Measurements from ENCODE around the gene CTNNA3. TPM values are rescaled to one million over a fixed set of nuclear protein-coding genes. Genes with fewer than 3 reads are reported as not detected.

The CTNNA3 gene
- total RNA-seq, 1 donor from 2014 or later = 6.9 TPM

DNA sequence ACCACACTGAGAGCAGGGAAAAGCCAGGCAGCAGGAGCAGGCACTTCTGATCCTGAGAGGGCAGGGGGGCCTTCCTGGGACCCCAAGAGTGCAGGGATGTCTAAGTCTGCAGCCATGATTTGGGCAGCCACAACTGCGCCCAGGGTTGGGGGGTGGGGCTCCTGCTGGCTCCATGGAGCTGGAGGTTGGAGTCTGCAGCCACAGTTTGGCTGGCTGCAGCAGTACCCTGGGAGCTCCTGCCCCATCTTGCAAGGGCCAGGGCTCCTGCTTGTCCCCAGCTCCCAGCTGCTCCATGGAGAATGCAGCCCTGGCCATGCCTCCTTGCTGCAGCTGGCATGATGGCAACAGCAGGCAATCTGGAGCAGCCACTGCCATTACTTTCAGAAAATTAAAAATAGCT, 1449.8 kb downstream of the CTNNA3 start:
- no peak for DNase-seq (ENCODE audit: low read depth)

DNA sequence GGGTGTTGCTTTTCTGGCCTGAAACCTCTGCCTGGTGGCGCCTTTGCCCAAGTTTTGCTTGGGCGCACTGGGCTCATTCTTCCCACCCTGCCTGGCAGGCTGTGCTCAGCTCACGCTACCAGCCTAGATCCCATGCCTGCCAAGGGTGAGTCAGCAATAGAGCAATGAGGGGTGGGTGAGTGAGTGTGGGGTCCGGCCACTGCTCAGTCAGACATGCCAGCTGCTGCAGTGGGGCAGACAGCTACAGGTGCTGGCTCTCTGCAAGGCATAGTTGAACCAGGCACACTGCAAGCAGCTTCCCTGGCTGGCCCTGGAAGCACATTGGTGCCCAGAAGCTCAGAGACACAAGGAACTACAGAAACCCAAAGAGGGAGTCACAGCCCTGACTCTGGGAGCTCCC, 1451.0 kb downstream of the CTNNA3 start:
- DNase-seq (ENCODE audit: low read depth) = peak; percentile 3

DNA sequence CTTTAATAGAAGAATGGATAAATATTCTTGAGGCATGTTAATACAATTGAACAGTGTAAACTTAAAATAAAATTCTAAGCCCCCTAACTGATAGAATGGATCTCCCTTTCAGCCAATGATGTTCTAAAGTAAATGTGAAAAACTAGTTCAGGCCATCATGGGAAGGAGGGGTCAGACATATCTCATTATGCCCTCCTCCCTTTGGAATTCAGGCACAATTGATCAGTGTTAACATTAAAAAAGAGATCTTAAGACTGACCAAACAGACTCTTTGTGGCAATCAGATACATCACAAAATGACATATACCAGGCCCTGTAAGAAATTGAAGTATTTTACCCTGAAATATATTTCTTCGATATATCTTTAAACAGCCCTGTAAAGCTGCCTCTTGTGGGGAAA, 1453.1 kb downstream of the CTNNA3 start:
- DNase-seq (ENCODE audit: low read depth) = no peak

DNA sequence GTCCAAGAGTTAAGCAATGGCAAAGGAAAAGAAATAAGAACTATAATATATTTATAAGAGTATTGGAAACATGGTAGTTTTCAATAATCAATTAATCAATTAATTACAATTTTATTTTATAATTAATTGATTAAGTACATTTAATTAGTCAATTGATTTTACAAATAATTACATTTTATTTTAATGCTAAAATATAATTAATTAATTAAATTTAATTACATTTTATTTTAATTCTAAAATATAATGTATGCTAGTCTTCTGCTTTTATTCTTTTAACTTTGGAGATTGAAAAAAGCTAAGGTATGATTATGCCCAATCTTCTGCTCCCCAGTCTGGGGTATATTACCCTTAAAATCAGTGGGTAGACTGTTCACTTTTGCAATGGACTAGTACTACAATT, 1456.9 kb downstream of the CTNNA3 start:
- DNase-seq (ENCODE audit: low read depth) = no peak

DNA sequence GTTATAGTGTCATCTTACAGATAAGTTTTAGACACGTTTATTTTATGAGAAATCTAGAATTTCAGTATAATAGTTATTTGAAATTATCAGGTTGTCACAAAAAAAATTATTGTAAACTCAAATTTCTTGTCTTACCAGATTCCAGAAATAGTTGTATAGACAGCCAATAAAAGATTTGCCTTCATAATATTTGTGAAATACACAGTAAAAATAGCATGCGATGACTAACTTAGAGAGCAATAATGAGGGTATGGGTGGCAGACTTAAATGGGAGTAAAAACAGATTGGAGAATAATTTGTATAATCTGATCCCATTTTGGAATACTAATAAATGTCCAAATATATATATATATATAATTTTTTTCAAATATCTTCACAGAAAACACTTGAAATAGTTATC, 1457.7 kb downstream of the CTNNA3 start:
- DNase-seq (ENCODE audit: low read depth) = no peak

DNA sequence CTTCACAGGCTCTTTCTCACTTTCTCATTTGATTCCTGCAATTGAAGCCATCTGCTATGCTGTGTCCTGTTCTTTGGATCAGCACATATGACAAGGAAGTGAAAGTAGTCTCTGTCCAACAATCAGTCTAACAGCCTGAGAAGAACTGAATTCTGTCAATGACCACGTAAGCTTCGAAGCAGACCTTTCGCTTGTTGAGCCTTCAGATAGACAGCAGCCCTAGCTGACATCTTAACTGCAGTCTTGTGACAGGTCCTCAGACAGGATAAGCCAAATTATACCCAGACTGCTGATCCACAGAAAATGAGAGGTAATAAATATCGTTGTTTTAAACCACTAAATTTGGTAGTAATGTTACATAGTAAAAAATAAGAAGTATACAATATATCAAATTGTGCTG, 1461.1 kb downstream of the CTNNA3 start:
- DNase-seq (ENCODE audit: low read depth) = no peak

DNA sequence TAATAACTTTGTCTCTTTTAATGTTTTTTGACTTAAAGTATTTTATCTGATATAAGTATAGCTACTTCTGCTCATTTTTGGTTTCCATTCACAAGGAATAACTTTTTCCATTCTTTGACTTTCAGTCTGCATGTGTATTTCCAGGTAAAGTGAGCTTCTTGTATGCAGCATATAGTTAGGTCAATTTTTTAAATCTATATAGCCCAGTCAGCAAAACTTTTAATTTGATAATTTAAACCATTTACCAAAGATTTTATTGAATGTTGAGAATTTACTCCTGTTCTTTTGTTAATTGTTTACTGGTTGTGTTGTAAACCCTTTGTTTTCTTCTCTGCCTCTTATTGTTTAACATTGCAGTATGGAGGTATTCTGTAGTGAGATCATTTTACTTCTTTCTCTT, 1467.1 kb downstream of the CTNNA3 start:
- DNase-seq (ENCODE audit: low read depth) = no peak

DNA sequence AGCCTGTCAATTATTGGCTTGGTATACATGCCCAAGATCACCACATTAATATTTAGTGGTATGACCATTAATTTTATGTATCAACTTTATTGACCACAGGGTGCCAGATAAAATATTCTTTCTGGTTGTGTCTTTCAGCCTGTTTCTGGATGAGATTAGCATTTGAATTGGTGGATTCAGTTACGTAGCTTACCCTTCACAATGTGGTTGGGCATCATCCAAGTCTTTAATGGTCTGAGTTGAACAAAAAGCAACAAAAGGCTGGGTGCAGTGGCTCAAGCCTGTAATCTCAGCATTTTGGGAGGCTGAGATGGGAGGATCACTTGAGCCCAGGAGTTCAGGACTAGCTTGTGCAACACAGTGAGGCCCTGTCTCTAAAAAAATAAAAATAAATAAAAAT, 1472.3 kb downstream of the CTNNA3 start:
- DNase-seq (ENCODE audit: low read depth) = no peak

DNA sequence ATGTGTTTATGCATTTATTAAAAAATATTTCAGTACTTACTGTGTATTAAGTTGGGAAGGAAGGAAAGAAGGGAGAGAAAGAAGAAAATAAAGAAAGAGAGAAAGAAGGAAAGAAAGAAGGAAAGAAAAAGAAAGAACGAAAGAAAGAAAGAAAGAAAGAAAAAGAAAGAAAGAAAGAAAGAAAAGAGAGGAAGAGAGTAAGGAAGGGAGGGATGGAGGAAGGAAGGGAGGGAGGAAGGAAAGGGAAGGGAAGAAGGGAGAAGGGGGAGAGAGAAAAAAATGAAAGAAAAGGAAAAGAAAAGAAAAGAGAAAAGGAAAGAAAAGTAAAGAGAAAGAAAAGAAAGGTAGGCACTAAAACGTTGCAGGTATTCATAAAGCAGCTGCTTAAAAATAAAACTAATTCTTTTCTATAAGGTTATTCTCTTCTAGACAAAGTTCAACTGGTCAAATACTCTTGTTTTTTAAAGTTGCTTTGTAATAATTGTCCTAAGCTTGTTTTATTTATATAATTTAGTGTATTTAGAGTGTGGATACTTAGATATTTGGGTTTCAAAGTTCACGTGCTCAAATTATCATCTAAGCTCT, 1473.4 kb downstream of the CTNNA3 start:
- no peak for DNase-seq (ENCODE audit: low read depth)

DNA sequence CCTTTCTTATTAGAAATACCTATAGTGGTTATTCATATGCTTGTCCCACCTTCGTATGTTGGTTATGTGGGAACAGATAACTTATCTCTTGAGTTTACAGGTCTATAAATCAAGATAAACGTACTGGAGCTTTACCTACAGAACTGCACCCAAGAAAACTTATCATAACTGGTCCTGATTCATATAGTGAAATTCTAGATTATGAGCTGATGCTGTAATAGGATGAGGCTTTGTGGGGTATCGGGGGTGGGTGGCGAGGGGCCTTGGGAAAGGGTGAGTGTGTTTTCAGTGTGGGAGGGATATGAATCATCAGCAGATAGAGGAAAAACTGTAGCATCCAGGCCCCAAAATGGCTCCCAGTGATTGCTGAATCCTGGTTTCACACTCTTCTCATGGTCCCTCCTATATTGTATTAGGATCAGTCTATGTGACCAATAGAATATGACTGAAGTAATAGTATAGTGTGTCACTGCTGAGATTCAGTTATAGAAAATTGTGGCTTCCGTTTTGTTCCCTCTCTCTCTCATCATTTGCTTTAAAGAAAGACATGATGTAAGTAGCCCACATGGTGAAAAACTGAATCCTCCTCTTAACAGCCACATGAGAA, 1476.9 kb downstream of the CTNNA3 start:
- DNase-seq (ENCODE audit: low read depth) = no peak

DNA sequence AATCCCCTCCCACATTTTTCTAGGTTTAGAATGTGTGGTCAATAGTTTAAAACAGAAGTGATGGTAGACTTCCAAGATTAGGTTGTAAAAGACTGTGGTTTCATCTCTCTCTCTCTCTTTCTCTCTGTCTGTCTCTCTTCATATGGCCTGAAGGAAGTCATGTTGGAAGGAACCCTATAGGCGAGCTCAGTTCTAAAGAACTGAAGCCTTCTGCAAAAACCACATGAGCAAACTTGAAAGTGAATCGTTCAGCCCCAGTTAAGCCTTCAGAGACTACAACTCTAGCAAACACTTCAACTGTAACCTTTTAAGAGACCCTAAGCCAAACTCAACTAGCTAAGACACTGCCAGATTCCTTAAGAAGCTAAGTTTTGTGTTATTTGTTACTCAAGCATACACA, 1477.7 kb downstream of the CTNNA3 start:
- DNase-seq (ENCODE audit: low read depth) = no peak

DNA sequence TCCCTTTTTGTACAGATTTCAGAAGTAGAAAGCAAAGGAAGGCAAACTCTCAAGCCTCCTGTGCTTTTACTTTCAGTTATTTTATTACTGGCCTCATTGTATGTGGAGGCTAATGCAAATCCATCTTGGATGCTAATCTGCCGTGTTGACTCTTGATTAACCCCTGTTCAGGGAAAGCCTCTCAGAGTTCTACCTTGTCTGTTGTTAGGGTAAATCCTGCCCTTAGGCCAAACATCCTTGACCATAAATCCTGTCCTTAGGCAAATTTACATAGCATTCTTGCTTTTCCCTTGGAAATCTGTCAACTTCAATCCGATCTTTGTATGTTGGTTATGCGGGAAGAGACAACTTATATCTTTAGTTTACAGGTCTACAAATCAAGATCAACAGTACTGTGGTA, 1480.1 kb downstream of the CTNNA3 start:
- no peak for DNase-seq (ENCODE audit: low read depth)

DNA sequence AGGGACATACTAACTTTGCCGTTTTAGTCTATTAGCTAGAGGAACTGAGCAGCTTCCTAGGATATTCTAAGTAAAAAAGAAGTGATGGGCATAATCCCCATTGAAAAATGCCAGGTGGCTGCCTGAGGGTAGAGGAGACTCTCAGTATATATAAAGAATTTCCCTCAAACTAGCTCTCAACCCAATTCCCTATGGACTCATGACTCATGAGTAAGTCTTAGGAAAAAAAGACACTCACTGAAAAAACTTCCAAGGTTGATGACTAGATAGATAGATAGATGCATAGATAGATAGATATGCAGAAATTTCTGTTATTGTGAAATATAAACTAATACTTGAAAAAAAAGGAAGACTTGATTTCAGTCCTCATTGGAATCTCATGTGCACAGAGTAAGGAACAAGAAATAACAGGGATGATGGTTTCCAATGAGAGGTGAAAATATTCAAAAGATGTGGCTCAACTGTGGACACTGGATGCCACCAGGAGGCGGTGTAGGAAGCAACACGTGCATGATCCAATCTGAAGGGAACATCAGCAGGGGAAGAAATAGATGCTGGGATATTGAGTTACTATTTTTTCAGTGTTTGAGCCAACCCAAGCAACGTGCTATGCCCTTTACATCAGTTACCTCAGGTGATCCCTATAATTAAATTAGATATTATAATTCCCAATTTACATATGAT, 1481.1 kb downstream of the CTNNA3 start:
- peak; percentile 2 for DNase-seq (ENCODE audit: low read depth)

DNA sequence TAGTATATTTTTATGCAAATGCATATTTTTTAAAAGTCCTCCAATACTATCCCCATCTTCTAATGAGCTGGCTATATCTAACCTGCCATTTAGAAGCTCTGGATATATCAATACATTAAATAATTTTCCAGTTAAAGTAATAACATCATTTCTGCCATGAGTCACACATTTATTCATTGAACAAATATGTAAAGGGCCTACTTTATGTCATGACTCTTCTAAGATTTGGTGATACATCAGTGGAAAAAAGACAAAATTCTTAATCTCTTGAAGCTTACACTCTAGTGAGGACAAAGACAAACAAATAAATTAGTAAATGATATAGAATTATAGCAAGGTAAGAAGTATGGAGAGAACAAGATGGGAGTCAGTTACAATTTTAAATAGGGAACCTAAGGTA, 1487.0 kb downstream of the CTNNA3 start:
- no peak for DNase-seq (ENCODE audit: low read depth)

DNA sequence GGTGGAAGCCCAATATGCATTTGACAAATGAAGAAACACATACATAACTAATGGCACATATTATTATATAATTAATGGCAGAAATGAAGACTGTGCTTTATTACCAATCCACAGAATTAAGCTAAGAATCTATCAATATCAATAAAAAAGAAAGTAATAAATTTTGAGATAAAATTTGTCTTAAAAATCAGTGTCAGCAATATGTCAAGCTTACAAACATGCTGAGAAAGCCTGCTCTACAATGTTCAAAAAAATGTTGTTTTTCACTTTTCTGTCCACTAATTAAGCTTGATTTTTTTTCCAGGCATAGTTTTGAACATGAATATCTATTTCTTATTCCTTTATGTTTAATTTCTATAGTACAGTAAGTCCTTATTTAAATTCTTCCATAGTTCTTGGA, 1491.2 kb downstream of the CTNNA3 start:
- no peak for DNase-seq (ENCODE audit: low read depth)

DNA sequence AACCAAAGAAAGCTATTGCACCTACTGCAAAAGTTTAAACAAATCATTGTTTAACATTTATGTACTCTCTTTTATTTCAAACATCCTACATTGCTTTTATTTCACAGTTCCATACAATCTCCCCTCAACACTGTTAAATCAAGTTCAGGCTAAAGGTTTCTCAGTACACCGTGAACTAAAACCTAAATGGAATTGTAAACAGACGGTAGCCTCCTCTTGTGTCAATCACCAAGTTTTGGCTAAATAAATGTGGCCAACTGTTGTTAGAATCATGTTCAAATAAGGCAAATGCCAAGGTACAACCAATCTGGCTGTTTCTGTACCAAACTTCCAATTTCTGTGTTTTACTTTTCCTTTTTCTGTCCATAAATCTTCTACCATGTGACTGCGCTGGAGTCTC, 1493.9 kb downstream of the CTNNA3 start:
- no peak for DNase-seq (ENCODE audit: low read depth)

DNA sequence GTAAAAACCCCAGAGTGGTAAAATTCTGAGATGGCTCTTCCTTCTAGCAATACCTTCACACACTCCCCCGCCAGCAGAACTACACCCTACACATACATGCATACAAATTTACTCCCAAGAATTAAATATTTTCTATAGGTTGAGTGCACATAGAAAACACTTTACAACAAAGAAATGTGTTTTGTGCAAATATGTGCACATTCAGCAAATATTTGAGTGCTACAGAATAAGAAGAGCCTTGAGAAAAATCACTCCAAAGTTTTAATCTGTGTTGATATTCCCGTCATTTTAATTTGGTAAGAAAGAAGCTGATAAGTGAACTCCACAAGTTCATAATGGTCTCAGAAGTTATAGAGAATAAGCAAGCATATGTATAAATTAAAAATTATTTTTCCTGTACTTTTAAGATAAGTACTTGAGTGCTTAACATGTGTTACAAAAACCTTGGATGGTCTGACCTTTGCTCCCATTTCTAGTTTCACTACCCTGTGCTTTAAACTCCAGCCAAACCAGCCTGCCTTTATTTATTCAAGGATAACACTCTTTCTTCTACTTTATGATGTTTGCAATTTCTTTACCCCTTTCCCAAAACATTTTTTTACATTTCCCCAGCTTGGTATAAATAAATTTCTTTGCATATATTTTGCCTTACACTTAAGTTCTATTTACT, 1503.7 kb downstream of the CTNNA3 start:
- DNase-seq (ENCODE audit: low read depth) = no peak

DNA sequence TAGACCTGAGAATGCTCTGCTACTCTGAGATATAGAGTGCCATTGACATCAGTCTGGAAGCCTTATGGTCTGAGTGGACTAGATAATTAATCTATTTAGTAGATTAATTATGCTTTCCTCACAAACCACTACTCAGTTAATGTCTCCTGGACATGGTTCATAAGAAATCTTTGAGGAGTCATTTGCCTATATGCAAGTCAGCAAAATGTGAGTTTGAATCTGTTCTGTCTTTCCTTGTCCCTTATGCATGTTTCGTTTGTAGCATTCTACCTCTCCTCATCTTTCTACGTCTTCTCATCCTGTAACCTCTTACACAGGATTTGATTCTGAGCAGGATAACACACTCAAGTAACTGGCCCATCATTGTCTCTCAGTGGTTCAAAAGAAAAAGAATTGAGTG, 1505.6 kb downstream of the CTNNA3 start:
- DNase-seq (ENCODE audit: low read depth) = no peak

DNA sequence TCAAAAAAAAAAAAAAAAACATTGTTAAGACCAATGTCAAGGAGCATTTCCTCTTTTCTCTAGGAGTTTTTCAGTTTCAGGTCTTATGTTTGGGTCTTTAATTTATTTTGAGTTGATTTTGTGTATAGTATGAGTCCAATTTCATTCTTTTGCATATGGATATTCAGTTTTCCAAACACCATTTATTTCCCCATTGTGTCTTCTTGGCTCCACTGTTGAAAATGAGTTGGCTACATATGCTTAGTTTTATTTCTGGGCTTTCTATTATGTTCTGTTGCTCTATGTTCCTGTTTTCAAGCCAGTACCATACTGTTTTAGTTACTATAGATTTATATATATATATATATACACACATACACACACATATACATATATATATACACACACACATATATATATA, 1506.7 kb downstream of the CTNNA3 start:
- no peak for DNase-seq (ENCODE audit: low read depth)

DNA sequence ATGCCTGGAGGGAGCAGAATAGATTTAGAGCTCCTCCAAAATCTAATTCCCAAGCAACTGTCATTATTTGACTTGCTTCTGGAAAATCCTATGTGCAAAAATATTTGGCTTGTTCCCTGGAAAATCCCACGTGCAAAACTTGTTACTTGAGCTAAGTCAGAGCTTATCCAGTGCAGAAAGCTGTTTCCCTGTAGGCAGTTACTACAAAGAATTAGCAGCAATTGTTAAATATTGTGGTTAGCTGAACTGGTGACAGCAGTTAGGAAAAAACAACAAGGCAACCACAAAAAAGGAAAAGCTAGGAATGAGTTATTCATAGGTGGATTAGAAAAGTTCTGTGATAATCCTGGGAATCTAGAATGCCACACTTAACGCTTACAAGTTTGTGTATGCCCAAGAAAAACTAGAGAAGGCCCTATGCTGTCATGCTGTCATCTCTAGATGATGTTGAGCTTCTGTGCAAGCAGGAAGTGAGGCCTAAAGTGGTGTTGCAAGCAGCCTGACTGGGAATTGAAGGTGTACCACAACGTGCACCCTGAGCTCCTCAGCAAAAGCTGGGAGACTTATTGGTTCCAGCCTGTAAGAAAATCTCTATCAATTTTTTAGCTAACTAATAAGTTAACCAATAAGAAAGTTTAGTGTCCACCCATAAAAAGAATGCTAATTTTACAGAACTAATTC, 1508.8 kb downstream of the CTNNA3 start:
- peak; percentile 1 for DNase-seq (ENCODE audit: low read depth)

DNA sequence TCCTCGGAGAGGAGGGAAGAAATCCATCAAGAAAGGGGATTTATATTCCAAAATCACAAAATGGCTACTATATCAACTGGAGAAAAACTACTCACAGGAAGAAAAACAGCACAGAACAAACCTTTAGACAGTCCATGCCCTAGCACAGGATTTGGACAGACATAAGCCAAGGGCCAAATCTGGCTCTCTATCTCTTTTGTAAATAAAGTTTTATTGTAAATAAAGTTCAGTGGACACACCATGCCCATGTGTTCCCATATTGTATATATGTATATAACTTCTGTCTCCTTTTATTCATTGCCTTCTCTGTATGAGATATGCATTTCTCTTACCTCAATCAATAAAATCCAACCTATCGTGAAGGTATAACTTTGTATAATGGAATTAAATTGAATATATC, 1513.0 kb downstream of the CTNNA3 start:
- DNase-seq (ENCODE audit: low read depth) = no peak
